ENCODE data around the gene PKP1. TPM values are rescaled to one million over a fixed set of nuclear protein-coding genes. Genes with fewer than 3 reads are reported as not detected.
A peak's percentile ranks its signal among the peaks of the same experiment; 100 is the strongest.

The PKP1 gene
- total RNA-seq, 6 experiments from 2014 or later = not detected

- Histone ChIP-seq H3K9me3 (no peaks in the 10 kb centered on the region), H3K4me1 (no peaks in the 10 kb centered on the region), H3K27me3 (no peaks in the 10 kb centered on the region), H3K27ac (no peak overlapping the region), H3K4me3 (no peak overlapping the region), H3K36me3 (no peaks in the 10 kb centered on the region)
- ATAC-seq = no peak
- 15% methylated on average over 3 of the region's 3 CpGs for WGBS (ENCODE audit: insufficient coverage, low coverage, low lambda C conversion rate, missing lambda C conversion rate)
- TF ChIP-seq CTCF (IDR thresholded peaks at IDR 0.05) (no peak), POLR2A (IDR thresholded peaks at IDR 0.05) (no peak)
- intact Hi-C loops (cut with DNase I) = no loop called here
- DNase-seq = no peak
These were observed 16.5 kb upstream of the PKP1 start for GRCh38 chr1:201266774-201267173.

DNA sequence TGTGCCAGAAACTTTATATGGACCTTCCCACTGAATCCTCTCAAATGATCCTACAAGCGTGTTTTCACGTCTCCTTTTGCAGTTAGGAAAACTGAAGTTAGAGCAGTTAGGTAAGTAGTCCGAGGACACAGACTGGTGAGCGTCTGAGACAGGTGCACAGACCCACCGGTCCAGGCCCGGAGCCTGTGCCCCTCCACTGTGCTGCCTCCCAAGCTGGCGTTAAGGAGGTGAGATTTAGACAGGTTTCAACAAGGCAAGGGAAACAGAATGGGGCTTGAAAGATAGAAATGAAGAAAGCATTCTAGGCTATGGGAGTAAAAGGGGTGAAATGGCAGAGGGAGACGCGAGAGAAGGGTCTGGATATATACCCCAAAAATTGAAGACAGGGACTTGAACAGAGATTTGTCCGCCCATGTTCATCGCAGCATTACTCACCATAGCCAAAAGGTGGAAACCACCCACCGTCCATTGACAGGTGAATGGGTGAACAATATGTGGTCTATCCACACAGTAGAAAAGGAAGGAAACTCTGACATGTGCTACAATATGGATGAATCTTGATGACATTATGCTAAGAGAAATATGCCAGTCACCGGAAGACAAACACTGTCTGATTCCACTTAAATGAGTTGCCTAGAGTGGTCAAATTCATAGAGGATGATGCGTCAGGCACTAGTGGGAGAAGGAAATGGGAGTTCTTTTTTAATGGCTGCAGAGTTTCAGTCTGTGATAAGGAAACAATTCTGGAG lies 15.7 kb upstream of the PKP1 start:
- no peaks in the 10 kb centered on the region for H3K27me3 ChIP-seq
- TF ChIP-seq CTCF (IDR thresholded peaks at IDR 0.05) (no peak), POLR2A (IDR thresholded peaks at IDR 0.05) (no peak)
- H3K4me3 ChIP-seq = no peak overlapping the region
- DNase-seq = no peak
- no peak for ATAC-seq
- H3K27ac ChIP-seq = no peak overlapping the region
- no peaks in the 10 kb centered on the region for H3K4me1 ChIP-seq
- intact Hi-C loops (cut with DNase I) = no loop called here
- 65% methylated on average over 13 of the region's 14 CpGs for WGBS (ENCODE audit: insufficient coverage, low coverage, low lambda C conversion rate, missing lambda C conversion rate)
- H3K9me3 ChIP-seq = no peaks in the 10 kb centered on the region
- no peaks in the 10 kb centered on the region for H3K36me3 ChIP-seq

DNA sequence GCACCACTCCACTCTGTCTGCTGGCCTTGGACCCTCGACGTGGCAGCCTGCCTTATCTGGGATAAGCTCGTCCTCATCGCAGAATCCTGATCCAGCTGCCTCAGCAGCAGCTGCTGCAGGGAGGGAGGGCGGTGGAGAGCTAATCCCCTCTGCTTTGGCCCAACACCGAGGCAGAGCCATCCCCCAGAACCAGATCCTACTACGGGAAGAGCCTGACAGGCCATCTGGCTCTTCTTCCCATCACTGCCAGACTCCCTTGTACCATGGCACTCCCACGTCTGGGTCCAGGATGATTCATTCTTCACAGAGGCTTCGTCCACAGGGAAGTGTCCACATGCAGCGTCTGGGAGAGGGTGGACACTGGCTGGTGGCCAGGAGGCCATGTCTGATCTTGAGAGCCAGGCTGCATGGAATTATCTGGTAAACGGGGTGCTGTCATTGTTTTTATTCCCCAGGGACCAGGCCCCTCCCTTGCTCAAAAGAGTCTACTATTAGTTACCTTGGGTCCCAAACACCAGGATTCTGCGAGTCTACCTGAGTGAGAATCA lies 14.6 kb upstream of the PKP1 start:
- DNase-seq (peak in 1 of 3 donors; percentile 30), ATAC-seq (peak in 1 of 4 donors; percentile 23)
- H3K4me3 ChIP-seq = no peak overlapping the region
- H3K27me3 ChIP-seq = no peaks in the 10 kb centered on the region
- H3K4me1 ChIP-seq = no peaks in the 10 kb centered on the region
- WGBS (ENCODE audit: insufficient coverage, low coverage, low lambda C conversion rate, missing lambda C conversion rate) = 90% methylated on average over 2 of the region's 12 CpGs
- H3K27ac ChIP-seq = no peak overlapping the region
- TF ChIP-seq POLR2A (IDR thresholded peaks at IDR 0.05) (no peak), CTCF (IDR thresholded peaks at IDR 0.05) (no peak)
- no peaks in the 10 kb centered on the region for H3K9me3 ChIP-seq
- intact Hi-C loops (cut with DNase I) = no loop called here
- no peaks in the 10 kb centered on the region for H3K36me3 ChIP-seq

GRCh38 chr1:201269281-201269680 lies 14.0 kb upstream of the PKP1 start:
- TF ChIP-seq POLR2A (IDR thresholded peaks at IDR 0.05) (no peak), CTCF (IDR thresholded peaks at IDR 0.05) (no peak)
- H3K4me3 ChIP-seq = no peak overlapping the region

More at GRCh38 chr1:201269281-201269680, 14.0 kb upstream of the PKP1 start:
- intact Hi-C loops (cut with DNase I) = no loop called here
- DNase-seq = no peak
- H3K36me3 ChIP-seq = no peaks in the 10 kb centered on the region
- H3K27me3 ChIP-seq = no peaks in the 10 kb centered on the region
- ATAC-seq = no peak
- H3K27ac ChIP-seq = no peak overlapping the region
- 78% methylated on average over 7 of the region's 7 CpGs for WGBS (ENCODE audit: insufficient coverage, low coverage, low lambda C conversion rate, missing lambda C conversion rate)
- H3K4me1 ChIP-seq = no peaks in the 10 kb centered on the region
- no peaks in the 10 kb centered on the region for H3K9me3 ChIP-seq
